ENCODE data around the gene SOX10.

Gene SOX10

DNA sequence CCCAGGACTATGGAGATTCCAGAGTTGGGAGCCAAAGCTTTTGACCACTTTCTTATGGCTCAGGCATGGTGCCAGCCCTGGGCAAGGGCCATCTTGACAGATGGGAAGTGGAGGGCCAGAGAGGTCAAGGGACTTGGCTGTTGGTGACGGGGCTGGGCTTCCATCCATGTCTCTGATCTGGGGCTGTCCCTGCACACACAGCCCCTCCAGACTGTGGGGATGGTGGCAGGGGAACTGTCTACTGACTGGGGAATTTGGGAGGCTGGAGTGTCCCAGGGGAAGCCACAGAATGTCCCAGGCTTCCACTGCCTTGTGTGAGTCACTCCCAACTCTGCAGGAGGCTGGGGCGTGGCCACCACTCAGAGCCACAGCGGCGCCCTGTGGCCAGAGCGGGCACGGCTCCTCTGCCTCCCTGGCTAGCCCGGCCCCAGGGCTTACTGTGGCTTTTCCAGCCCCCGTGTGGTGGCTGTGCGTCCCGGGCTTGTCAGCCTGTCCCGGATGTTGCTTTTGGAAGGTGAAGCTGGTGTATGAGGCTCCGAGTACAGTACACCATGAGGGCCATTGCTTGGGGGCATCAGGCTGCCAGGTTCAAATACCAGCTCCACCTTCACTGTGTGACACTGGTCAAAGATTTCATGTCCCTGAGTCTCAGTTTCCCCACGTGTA, 50.5 kb downstream of the SOX10 start (continued):
- TF ChIP-seq, protein P1, sequence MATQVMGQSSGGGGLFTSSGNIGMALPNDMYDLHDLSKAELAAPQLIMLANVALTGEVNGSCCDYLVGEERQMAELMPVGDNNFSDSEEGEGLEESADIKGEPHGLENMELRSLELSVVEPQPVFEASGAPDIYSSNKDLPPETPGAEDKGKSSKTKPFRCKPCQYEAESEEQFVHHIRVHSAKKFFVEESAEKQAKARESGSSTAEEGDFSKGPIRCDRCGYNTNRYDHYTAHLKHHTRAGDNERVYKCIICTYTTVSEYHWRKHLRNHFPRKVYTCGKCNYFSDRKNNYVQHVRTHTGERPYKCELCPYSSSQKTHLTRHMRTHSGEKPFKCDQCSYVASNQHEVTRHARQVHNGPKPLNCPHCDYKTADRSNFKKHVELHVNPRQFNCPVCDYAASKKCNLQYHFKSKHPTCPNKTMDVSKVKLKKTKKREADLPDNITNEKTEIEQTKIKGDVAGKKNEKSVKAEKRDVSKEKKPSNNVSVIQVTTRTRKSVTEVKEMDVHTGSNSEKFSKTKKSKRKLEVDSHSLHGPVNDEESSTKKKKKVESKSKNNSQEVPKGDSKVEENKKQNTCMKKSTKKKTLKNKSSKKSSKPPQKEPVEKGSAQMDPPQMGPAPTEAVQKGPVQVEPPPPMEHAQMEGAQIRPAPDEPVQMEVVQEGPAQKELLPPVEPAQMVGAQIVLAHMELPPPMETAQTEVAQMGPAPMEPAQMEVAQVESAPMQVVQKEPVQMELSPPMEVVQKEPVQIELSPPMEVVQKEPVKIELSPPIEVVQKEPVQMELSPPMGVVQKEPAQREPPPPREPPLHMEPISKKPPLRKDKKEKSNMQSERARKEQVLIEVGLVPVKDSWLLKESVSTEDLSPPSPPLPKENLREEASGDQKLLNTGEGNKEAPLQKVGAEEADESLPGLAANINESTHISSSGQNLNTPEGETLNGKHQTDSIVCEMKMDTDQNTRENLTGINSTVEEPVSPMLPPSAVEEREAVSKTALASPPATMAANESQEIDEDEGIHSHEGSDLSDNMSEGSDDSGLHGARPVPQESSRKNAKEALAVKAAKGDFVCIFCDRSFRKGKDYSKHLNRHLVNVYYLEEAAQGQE (tag by site-specific recombination; IDR thresholded peaks at IDR 0.05): no peak
- TF ChIP-seq ZNF768 (tag by site-specific recombination; IDR thresholded peaks at IDR 0.05): peak; percentile 61; the same call in 1 of the 2 replicates
- TF ChIP-seq ZNF660 (tag by site-specific recombination; IDR thresholded peaks at IDR 0.05): no peak; the same call in 1 of the 2 replicates
- TF ChIP-seq ZNF366 (tag by site-specific recombination; conservative IDR thresholded peaks at IDR 0.05): peak; percentile 45
- TF ChIP-seq ZNF561 (tag by site-specific recombination; IDR thresholded peaks at IDR 0.05; ENCODE audit: borderline replicate concordance): no peak; the same call in 1 of the 2 replicates
- TF ChIP-seq ZBTB48 (tag by site-specific recombination; IDR thresholded peaks at IDR 0.05): no peak
- no peak for TF ChIP-seq HOXC10 (CRISPR knock-in tag; IDR thresholded peaks at IDR 0.05)
- TF ChIP-seq, protein P2, sequence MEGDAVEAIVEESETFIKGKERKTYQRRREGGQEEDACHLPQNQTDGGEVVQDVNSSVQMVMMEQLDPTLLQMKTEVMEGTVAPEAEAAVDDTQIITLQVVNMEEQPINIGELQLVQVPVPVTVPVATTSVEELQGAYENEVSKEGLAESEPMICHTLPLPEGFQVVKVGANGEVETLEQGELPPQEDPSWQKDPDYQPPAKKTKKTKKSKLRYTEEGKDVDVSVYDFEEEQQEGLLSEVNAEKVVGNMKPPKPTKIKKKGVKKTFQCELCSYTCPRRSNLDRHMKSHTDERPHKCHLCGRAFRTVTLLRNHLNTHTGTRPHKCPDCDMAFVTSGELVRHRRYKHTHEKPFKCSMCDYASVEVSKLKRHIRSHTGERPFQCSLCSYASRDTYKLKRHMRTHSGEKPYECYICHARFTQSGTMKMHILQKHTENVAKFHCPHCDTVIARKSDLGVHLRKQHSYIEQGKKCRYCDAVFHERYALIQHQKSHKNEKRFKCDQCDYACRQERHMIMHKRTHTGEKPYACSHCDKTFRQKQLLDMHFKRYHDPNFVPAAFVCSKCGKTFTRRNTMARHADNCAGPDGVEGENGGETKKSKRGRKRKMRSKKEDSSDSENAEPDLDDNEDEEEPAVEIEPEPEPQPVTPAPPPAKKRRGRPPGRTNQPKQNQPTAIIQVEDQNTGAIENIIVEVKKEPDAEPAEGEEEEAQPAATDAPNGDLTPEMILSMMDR (tag by site-specific recombination; IDR thresholded peaks at IDR 0.05): peak; percentile 98
- no peak for TF ChIP-seq ZNF514 (tag by site-specific recombination; IDR thresholded peaks at IDR 0.05)
- TF ChIP-seq, protein P3, sequence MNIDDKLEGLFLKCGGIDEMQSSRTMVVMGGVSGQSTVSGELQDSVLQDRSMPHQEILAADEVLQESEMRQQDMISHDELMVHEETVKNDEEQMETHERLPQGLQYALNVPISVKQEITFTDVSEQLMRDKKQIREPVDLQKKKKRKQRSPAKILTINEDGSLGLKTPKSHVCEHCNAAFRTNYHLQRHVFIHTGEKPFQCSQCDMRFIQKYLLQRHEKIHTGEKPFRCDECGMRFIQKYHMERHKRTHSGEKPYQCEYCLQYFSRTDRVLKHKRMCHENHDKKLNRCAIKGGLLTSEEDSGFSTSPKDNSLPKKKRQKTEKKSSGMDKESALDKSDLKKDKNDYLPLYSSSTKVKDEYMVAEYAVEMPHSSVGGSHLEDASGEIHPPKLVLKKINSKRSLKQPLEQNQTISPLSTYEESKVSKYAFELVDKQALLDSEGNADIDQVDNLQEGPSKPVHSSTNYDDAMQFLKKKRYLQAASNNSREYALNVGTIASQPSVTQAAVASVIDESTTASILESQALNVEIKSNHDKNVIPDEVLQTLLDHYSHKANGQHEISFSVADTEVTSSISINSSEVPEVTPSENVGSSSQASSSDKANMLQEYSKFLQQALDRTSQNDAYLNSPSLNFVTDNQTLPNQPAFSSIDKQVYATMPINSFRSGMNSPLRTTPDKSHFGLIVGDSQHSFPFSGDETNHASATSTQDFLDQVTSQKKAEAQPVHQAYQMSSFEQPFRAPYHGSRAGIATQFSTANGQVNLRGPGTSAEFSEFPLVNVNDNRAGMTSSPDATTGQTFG (tag by site-specific recombination; IDR thresholded peaks at IDR 0.05; ENCODE audit: borderline replicate concordance): no peak
- TF ChIP-seq, protein P4, sequence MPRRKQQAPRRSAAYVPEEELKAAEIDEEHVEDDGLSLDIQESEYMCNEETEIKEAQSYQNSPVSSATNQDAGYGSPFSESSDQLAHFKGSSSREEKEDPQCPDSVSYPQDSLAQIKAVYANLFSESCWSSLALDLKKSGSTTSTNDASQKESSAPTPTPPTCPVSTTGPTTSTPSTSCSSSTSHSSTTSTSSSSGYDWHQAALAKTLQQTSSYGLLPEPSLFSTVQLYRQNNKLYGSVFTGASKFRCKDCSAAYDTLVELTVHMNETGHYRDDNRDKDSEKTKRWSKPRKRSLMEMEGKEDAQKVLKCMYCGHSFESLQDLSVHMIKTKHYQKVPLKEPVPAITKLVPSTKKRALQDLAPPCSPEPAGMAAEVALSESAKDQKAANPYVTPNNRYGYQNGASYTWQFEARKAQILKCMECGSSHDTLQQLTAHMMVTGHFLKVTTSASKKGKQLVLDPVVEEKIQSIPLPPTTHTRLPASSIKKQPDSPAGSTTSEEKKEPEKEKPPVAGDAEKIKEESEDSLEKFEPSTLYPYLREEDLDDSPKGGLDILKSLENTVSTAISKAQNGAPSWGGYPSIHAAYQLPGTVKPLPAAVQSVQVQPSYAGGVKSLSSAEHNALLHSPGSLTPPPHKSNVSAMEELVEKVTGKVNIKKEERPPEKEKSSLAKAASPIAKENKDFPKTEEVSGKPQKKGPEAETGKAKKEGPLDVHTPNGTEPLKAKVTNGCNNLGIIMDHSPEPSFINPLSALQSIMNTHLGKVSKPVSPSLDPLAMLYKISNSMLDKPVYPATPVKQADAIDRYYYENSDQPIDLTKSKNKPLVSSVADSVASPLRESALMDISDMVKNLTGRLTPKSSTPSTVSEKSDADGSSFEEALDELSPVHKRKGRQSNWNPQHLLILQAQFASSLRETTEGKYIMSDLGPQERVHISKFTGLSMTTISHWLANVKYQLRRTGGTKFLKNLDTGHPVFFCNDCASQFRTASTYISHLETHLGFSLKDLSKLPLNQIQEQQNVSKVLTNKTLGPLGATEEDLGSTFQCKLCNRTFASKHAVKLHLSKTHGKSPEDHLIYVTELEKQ (tag by site-specific recombination; IDR thresholded peaks at IDR 0.05; ENCODE audit: borderline replicate concordance): no peak
- peak; percentile 55 for TF ChIP-seq WT1 (tag by site-specific recombination; IDR thresholded peaks at IDR 0.05)

DNA sequence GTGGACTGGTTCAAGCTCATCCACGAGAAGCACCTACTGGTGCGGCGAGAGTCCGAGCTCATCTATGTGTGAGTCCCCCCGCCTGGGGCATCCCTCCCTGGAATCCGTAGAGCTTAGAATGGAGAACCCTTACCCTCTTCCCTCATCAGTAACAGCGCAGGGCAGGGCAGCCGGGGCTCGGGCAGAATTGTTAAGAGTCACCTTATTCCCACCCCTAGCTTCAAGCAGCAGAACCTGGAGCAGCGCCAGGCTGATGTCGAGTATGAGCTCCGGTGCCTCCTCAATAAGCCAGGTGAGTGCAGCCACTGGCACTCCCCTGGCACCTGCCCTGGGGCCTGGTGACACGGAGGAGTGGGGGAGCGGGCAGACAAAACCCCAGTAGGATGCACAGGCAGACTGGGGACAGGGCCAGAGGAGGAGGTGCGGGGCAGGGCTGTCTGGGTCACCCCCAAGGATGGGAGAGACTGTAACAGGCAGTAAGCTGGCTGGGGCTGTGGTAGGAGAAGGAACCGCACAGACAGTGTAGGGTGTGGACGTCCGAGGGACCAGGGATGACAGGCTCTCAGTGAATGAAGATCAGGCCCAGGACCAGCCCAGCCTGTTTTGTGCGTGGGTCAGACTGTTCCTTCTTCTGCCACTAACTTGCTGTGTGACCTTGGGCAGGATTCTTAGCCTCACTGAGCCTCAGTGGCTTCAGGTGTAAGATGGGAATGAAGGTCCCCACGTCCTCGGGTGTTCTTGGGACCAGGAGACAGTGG, 51.4 kb downstream of the SOX10 start:
- 0 out of 2 replicates have a peak overlapping the region, but pooled peaks have one; percentile 45 for H3K27ac ChIP-seq (ENCODE audit: extremely low read depth, low read depth, low read length)
- POLR2A ChIA-PET: interaction anchor here (0.5 to 2.3 kb wide), 8 partner anchors 9 to 758 kb away, joined by 3 to 11 read pairs (median 3); partner anchors contain the start of genes C22orf23, GCAT, MICALL1 and POLR2F
- H3K36me3 ChIP-seq (ENCODE audit: control insufficient read depth in 2 of 2, insufficient read depth in 1 of 2, low read length in 2 of 2): peaks cover 14 to 80% of the 10 kb centered on the region in 2 experiments; a peak in 2 of 3 replicates
- CTCF ChIA-PET: interaction anchor here (0.5 to 3.8 kb wide), 15 partner anchors 15 to 519 kb away, joined by 3 to 25 read pairs (median 7); partner anchors contain the start of gene MICALL1
- TF ChIP-seq ZNF521 (tag by site-specific recombination; IDR thresholded peaks at IDR 0.05) (no peak), ZNF768 (tag by site-specific recombination; IDR thresholded peaks at IDR 0.05) (peak; percentile 36; the same call in 1 of the 2 replicates)
- TF ChIP-seq, protein P5, sequence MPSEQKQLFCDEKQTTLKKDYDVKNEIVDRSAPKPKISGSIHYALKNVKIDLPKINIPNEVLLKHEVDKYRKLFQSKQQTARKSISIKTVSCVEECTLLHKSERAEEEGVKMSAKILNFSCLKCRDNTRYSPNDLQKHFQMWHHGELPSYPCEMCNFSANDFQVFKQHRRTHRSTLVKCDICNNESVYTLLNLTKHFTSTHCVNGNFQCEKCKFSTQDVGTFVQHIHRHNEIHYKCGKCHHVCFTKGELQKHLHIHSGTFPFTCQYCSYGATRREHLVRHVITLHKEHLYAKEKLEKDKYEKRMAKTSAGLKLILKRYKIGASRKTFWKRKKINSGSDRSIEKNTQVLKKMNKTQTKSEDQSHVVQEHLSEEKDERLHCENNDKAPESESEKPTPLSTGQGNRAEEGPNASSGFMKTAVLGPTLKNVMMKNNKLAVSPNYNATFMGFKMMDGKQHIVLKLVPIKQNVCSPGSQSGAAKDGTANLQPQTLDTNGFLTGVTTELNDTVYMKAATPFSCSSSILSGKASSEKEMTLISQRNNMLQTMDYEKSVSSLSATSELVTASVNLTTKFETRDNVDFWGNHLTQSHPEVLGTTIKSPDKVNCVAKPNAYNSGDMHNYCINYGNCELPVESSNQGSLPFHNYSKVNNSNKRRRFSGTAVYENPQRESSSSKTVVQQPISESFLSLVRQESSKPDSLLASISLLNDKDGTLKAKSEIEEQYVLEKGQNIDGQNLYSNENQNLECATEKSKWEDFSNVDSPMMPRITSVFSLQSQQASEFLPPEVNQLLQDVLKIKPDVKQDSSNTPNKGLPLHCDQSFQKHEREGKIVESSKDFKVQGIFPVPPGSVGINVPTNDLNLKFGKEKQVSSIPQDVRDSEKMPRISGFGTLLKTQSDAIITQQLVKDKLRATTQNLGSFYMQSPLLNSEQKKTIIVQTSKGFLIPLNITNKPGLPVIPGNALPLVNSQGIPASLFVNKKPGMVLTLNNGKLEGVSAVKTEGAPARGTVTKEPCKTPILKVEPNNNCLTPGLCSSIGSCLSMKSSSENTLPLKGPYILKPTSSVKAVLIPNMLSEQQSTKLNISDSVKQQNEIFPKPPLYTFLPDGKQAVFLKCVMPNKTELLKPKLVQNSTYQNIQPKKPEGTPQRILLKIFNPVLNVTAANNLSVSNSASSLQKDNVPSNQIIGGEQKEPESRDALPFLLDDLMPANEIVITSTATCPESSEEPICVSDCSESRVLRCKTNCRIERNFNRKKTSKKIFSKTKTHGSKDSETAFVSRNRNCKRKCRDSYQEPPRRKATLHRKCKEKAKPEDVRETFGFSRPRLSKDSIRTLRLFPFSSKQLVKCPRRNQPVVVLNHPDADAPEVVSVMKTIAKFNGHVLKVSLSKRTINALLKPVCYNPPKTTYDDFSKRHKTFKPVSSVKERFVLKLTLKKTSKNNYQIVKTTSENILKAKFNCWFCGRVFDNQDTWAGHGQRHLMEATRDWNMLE (tag by site-specific recombination; conservative IDR thresholded peaks at IDR 0.05; ENCODE audit: low read depth): no peak
- H3K9me3 ChIP-seq (ENCODE audit: control insufficient read depth, insufficient read depth, low read depth, low read length): no peaks in the 10 kb centered on the region
- H3K4me3 ChIP-seq (ENCODE audit: low read depth, low read length): no peak overlapping the region
- H3K4me1 ChIP-seq (ENCODE audit: control insufficient read depth, insufficient read depth, low read length): peaks cover 6% of the 10 kb centered on the region
